ENCODE data around the gene PTPA.
"Not testable (repeated sequence)": the region's sequence is repeated elsewhere in the genome, so short reads cannot be mapped to it uniquely, and the experiment has no call there.

The PTPA gene

GRCh38 chr9:129107651-129108050, 3.6 kb upstream of the PTPA start:
- H3K4me2 ChIP-seq = no peak overlapping the region
- H4K20me1 ChIP-seq = no peaks in the 10 kb centered on the region
- no peak overlapping the region for H3K9ac ChIP-seq
- H3K4me1 ChIP-seq = peaks cover 20% of the 10 kb centered on the region
- no peak overlapping the region for H3K4me3 ChIP-seq
- peaks cover 20% of the 10 kb centered on the region for H3K36me3 ChIP-seq
- H3K27ac ChIP-seq = no peak overlapping the region
- no peaks in the 10 kb centered on the region for H3K9me3 ChIP-seq
- no peak for TF ChIP-seq Cebpa-rat (IDR thresholded peaks at IDR 0.05)
- no peaks in the 10 kb centered on the region for H3K27me3 ChIP-seq

- no peak for TF ChIP-seq Cebpa-rat (IDR thresholded peaks at IDR 0.05)
- H3K4me1 ChIP-seq = peaks cover 26% of the 10 kb centered on the region
- H3K9me3 ChIP-seq = no peaks in the 10 kb centered on the region
- no peaks in the 10 kb centered on the region for H3K27me3 ChIP-seq
- H3K9ac ChIP-seq = peak overlapping the region; percentile 27; the same call in 1 of the 2 replicates
- H3K4me2 ChIP-seq = peak overlapping the region; percentile 98
- peaks cover 20% of the 10 kb centered on the region for H3K36me3 ChIP-seq
- H3K4me3 ChIP-seq = no peak overlapping the region
- H3K27ac ChIP-seq = no peak overlapping the region
- no peaks in the 10 kb centered on the region for H4K20me1 ChIP-seq
These were observed 3.0 kb upstream of the PTPA start for GRCh38 chr9:129108083-129108804.

- Histone ChIP-seq H3K36me3 (peaks cover 20% of the 10 kb centered on the region), H3K4me1 (peaks cover 33% of the 10 kb centered on the region), H4K20me1 (peaks cover 6% of the 10 kb centered on the region; the same call in 1 of the 2 replicates), H3K9ac (peak overlapping the region; percentile 27; the same call in 1 of the 2 replicates), H3K4me2 (peak overlapping the region; percentile 98), H3K9me3 (no peaks in the 10 kb centered on the region), H3K27ac (no peak overlapping the region), H3K4me3 (0 out of 2 replicates have a peak overlapping the region, but pooled peaks have one; percentile 90), H3K27me3 (no peaks in the 10 kb centered on the region)
- TF ChIP-seq Cebpa-rat (IDR thresholded peaks at IDR 0.05) = no peak
These were observed 2.2 kb upstream of the PTPA start for GRCh38 chr9:129108805-129109536.

DNA sequence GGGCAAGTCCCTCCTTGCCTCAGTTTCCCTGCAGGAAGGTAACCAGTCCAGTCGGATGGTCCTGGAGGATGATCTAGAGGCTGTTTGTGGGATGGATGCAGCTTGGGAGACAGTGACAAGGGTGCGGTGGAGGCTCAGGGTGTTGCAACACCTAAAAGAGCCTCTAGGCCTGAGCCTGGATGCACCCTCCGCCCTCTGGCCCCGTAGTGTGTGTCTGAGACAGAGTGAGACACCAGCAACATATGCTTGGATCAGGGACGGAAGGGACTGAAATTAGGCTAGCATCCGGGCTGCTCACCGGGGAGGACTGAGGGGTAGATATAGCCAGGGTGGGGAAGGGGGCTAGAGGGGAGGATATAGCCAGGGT, 1.7 kb upstream of the PTPA start:
- peaks cover 39% of the 10 kb centered on the region for H3K4me1 ChIP-seq
- TF ChIP-seq Cebpa-rat (IDR thresholded peaks at IDR 0.05) = peak; percentile 86
- peaks cover 12% of the 10 kb centered on the region for H4K20me1 ChIP-seq
- no peaks in the 10 kb centered on the region for H3K9me3 ChIP-seq
- peaks cover 20% of the 10 kb centered on the region for H3K36me3 ChIP-seq
- H3K9ac ChIP-seq = peak overlapping the region; percentile 27; the same call in 1 of the 2 replicates
- H3K4me3 ChIP-seq = peak overlapping the region; percentile 90; the same call in 1 of the 2 replicates
- no peak overlapping the region for H3K27ac ChIP-seq
- peak overlapping the region; percentile 98 for H3K4me2 ChIP-seq
- no peaks in the 10 kb centered on the region for H3K27me3 ChIP-seq

DNA sequence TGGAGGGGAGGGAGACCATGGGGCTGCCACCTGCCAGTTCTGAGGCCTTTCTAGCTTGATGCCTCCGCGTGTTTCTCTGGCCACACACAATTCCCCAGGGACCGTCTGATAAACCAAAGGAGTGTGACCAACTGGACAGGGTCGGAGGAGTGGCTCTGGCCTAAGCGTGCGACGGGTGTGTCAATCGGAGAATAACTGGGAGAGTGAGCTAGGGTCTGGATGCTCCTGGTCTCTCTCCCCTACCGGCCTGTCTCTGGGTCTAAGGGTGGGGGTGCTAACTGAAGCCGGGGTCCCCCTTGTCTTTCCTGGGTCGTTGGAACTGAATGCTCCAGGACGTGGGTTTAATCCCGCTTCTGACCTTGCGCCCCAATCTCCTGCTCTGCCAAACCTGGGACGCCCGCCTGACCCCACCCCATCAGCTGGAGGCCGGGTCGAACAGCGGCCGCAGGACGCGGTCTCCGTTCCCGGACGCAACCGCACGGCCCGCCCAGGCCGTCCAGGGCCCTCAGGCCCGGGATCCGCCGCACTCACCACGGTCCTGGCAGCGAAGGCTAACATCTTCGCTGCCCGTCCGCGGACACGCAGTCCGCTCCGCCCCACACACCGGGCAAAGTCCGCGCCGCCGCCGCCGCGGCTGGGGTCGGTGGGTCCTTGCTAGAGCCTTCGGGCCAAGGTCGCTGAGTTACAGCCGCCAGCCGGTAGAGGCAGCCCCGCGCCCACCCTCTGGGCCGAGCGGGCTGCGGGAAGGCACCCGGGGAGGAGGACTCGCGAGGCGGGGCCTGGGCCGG, 1.1 kb upstream of the PTPA start:
- Histone ChIP-seq H3K9me3 (no peaks in the 10 kb centered on the region), H3K27me3 (no peaks in the 10 kb centered on the region), H3K4me3 (peak overlapping the region; percentile 90), H3K36me3 (peaks cover 20% of the 10 kb centered on the region), H4K20me1 (peaks cover 18% of the 10 kb centered on the region), H3K4me1 (peaks cover 45% of the 10 kb centered on the region), H3K27ac (peak overlapping the region; percentile 79), H3K4me2 (peak overlapping the region; percentile 98), H3K9ac (peak overlapping the region; percentile 86)
- no peak for TF ChIP-seq Cebpa-rat (IDR thresholded peaks at IDR 0.05)

DNA sequence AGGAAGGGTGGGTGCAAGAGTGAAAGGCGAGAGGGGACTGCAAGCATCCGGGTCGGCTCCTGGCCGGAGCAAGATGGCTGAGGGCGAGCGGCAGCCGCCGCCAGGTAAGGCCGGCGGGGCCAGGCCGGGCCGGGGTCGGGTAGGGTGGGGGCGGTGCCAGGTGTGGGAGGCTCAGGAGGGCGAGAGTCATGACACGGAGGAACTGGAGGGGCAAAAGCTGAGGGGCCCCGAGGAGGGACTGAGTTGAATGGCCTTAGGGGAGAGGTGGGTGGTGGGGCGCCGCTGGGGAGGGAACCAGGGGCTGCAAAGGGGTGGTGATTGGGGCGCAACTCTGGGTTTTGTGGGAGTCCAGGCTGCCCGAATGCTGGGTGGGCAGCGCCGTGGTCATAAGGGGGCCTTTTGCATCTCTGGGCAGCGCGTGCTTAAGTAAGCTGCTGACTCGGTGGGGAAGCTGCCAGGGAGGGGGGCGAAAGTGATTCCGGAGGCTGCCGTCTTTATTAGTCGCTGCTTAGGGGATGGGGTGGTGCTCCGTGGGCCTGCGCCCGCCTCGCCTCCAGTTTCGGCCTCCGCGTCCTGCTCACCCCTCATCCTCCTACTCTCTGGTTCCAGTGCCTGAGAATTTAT, 425 bp downstream of the PTPA start:
- peak overlapping the region; percentile 92 for H3K27ac ChIP-seq

GRCh38 chr9:129112526-129112925, 1.3 kb downstream of the PTPA start:
- peak overlapping the region; percentile 92 for H3K9ac ChIP-seq
- peak overlapping the region; percentile 90 for H3K4me3 ChIP-seq
- H3K27ac ChIP-seq = 0 out of 2 replicates have a peak overlapping the region, but pooled peaks have one; percentile 92

More for the DNA sequence above, 425 bp downstream of the PTPA start:
- H3K27me3 ChIP-seq = no peaks in the 10 kb centered on the region
- no peak for TF ChIP-seq Cebpa-rat (IDR thresholded peaks at IDR 0.05)
- H3K9ac ChIP-seq = peak overlapping the region; percentile 92
- peaks cover 13% of the 10 kb centered on the region for H3K36me3 ChIP-seq
- H3K4me1 ChIP-seq = peaks cover 55% of the 10 kb centered on the region
- no peaks in the 10 kb centered on the region for H3K9me3 ChIP-seq
- peaks cover 28% of the 10 kb centered on the region for H4K20me1 ChIP-seq
- peak overlapping the region; percentile 90 for H3K4me3 ChIP-seq
- H3K4me2 ChIP-seq = peak overlapping the region; percentile 95

DNA sequence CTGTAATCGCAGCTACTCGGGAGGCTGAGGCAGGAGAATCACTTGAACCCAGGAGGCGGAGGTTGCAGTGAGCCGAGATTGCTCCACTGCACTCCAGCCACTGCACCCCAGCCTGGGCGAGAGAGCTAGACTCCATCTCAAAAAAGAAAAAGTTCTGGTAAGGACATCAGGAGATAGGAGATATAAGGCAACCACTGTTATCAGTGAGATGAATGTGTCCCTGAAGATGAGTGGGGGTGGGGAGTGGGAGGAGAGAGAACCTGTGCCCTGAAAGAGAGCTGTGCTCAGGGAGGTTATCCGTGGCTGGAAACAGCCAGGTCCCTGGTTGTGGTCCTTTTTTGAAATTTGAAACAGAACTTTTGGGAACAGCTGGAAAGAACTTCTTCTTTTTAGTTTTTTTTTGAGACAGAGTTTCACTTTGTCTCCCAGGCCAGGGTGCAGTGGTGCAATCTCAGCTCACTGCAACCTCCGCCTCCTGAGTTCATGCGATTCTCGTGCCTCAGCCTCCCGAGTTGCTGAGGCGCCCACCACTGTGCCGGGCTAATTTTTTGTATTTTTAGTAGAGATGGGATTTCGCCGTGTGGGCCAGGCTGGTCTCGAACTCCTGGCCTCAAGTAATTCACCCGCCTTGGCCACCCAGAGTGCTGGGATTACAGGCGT, 2.6 kb downstream of the PTPA start:
- Histone ChIP-seq H3K27me3 (no peaks in the 10 kb centered on the region), H3K27ac (no peak overlapping the region), H4K20me1 (peaks cover 45% of the 10 kb centered on the region), H3K4me1 (peaks cover 55% of the 10 kb centered on the region), H3K36me3 (peaks cover 10% of the 10 kb centered on the region; the same call in 1 of the 2 replicates), H3K4me3 (no peak overlapping the region), H3K9me3 (no peaks in the 10 kb centered on the region), H3K4me2 (peak overlapping the region; percentile 95), H3K9ac (no peak overlapping the region)
- no peak for TF ChIP-seq Cebpa-rat (IDR thresholded peaks at IDR 0.05)

More at GRCh38 chr9:129112526-129112925, 1.3 kb downstream of the PTPA start:
- peaks cover 55% of the 10 kb centered on the region for H3K4me1 ChIP-seq
- not testable (repeated sequence) for H3K9me3 ChIP-seq, H3K27me3 ChIP-seq, H3K36me3 ChIP-seq
- H4K20me1 ChIP-seq = peaks cover 34% of the 10 kb centered on the region
- H3K4me2 ChIP-seq = peak overlapping the region; percentile 95

DNA sequence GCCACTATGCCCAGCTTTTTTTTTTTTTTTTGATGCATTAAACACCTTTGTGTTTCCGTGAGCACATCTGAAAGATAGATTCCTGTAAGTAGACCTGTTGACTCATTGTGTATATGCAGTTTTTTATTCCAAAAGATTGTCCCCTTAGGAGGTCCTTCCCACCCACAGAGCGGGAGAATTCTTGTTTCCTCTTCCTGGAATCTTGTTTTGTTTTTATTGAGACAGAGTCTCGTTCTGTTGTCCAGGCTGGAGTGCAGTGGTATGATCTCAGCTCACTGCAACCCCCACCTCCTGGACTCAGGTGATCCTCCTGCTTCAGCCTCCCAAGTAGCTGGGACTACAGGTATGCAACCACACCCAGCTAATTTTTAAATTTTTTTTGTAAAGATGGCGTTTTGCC, 7.6 kb downstream of the PTPA start:
- Histone ChIP-seq H3K27ac (no peak overlapping the region), H3K9ac (no peak overlapping the region), H3K36me3 (peaks cover 60% of the 10 kb centered on the region), H3K9me3 (no peaks in the 10 kb centered on the region), H3K27me3 (no peaks in the 10 kb centered on the region), H4K20me1 (peaks cover 84% of the 10 kb centered on the region), H3K4me2 (no peak overlapping the region), H3K4me3 (no peak overlapping the region), H3K4me1 (peaks cover 37% of the 10 kb centered on the region)
- no peak for TF ChIP-seq Cebpa-rat (IDR thresholded peaks at IDR 0.05)
